Right forelimb (tissue), 1 donor: Measurements from ENCODE around the gene ACOT11.
A peak's percentile ranks its signal among the peaks of the same experiment; 100 is the strongest.

Experiments
- DNase-seq: peaks from one replicate; pipeline ENCODE4 v3.0.0-alpha.2; 2018

Gene ACOT11

GRCh38 chr1:54591127-54591756, 43.2 kb downstream of the ACOT11 start:
- DNase-seq: no peak

GRCh38 chr1:54593571-54594160, 45.6 kb downstream of the ACOT11 start:
- no peak for DNase-seq

GRCh38 chr1:54594463-54594862, 46.4 kb downstream of the ACOT11 start:
- no peak for DNase-seq

- no peak for DNase-seq
Observed at GRCh38 chr1:54595956-54596498, 48.0 kb downstream of the ACOT11 start.

GRCh38 chr1:54596756-54597155, 48.7 kb downstream of the ACOT11 start:
- DNase-seq: no peak

GRCh38 chr1:54597455-54598030, 49.5 kb downstream of the ACOT11 start:
- DNase-seq: no peak

- no peak for DNase-seq
Observed at GRCh38 chr1:54599211-54599823, 51.3 kb downstream of the ACOT11 start.

GRCh38 chr1:54600947-54601721, 53.1 kb downstream of the ACOT11 start:
- DNase-seq: no peak

GRCh38 chr1:54601730-54602129, 53.7 kb downstream of the ACOT11 start:
- DNase-seq: no peak

GRCh38 chr1:54602554-54602953, 54.5 kb downstream of the ACOT11 start:
- no peak for DNase-seq

GRCh38 chr1:54603241-54603640, 55.2 kb downstream of the ACOT11 start:
- DNase-seq: no peak

- DNase-seq: no peak
Observed at GRCh38 chr1:54604051-54604450, 56.0 kb downstream of the ACOT11 start.

- no peak for DNase-seq
Observed at GRCh38 chr1:54604572-54605370, 56.7 kb downstream of the ACOT11 start.

- DNase-seq: no peak
Observed at GRCh38 chr1:54606096-54606989, 58.3 kb downstream of the ACOT11 start.

- DNase-seq: no peak
Observed at GRCh38 chr1:54606990-54607325, 58.9 kb downstream of the ACOT11 start.

- no peak for DNase-seq
Observed at GRCh38 chr1:54607821-54608565, 60.0 kb downstream of the ACOT11 start.

- DNase-seq: no peak
Observed at GRCh38 chr1:54608566-54609230, 60.7 kb downstream of the ACOT11 start.

- DNase-seq: peak; percentile 63
Observed at GRCh38 chr1:54609301-54609921, 61.4 kb downstream of the ACOT11 start.

- no peak for DNase-seq
Observed at GRCh38 chr1:54610048-54610447, 62.0 kb downstream of the ACOT11 start.
